Liver (tissue), 9 donors: ENCODE measurements around the gene SIAH1. TPM values are rescaled to one million over a fixed set of nuclear protein-coding genes. Genes with fewer than 3 reads are reported as not detected.

ENCODE experiments used
- DNase-seq: peaks from one replicate; pipeline ENCODE4 v3.0.0-alpha.2; 2017; ENCODE audit warnings: low spot score
- H3K27ac ChIP-seq, 2 donors: one replicate each; pipeline ENCODE4 v1.7.0; 2013; ENCODE audit warnings: inconsistent platforms in 2 of 2, low read length in 2 of 2, control low read depth in 1 of 2, low read depth in 1 of 2, mild to moderate bottlenecking in 1 of 2
- H3K27me3 ChIP-seq, 4 donors: one replicate each; pipeline versions ENCODE4 v1.6.1 to v1.7.0; 2013; ENCODE audit warnings: low read length in 3 of 4, inconsistent platforms in 1 of 4, mild to moderate bottlenecking in 1 of 4, moderate library complexity in 1 of 4; ENCODE audit not compliant: control insufficient read depth in 4 of 4, insufficient read depth in 4 of 4
- H3K36me3 ChIP-seq, 4 donors: one replicate each; pipeline versions ENCODE4 v1.6.1 to v1.7.0; 2013; ENCODE audit warnings: low read length in 3 of 4, mild to moderate bottlenecking in 3 of 4, low read depth in 1 of 4, moderate library complexity in 1 of 4; ENCODE audit not compliant: control insufficient read depth in 4 of 4, insufficient read depth in 3 of 4
- H3K4me1 ChIP-seq, 4 donors: one replicate each; pipeline versions ENCODE4 v1.6.1 to v1.7.0; 2013; ENCODE audit warnings: low read length in 3 of 4, mild to moderate bottlenecking in 3 of 4, moderate library complexity in 1 of 4; ENCODE audit not compliant: control insufficient read depth in 4 of 4, insufficient read depth in 4 of 4
- H3K4me3 ChIP-seq, 3 donors: one replicate each; pipeline versions ENCODE4 v1.6.1 to v1.7.0; 2013; ENCODE audit warnings: low read length in 3 of 3, control low read depth in 1 of 3, low read depth in 1 of 3, mild to moderate bottlenecking in 1 of 3
- H3K9ac ChIP-seq, 2 donors: one replicate each; pipeline ENCODE4 v1.7.0; 2013; ENCODE audit warnings: low read length in 2 of 2, mild to moderate bottlenecking in 2 of 2, moderate library complexity in 2 of 2, control low read depth in 1 of 2, low read depth in 1 of 2
- H3K9me3 ChIP-seq, 4 donors: one replicate each; pipeline versions ENCODE4 v1.6.1 to v1.7.0; 2013; ENCODE audit warnings: low read length in 3 of 4; ENCODE audit not compliant: control insufficient read depth in 4 of 4
- EGR1 ChIP-seq, 2 donors: IDR thresholded peaks; 2 replicates each; pipeline ENCODE4 v1.6.1; 2016 to 2018; ENCODE audit warnings: antibody characterized with exemption in 2 of 2, low read depth in 2 of 2
- FOXA1 ChIP-seq: IDR thresholded peaks from 2 replicates; pipeline ENCODE4 v1.6.1; 2016; ENCODE audit warnings: antibody characterized with exemption
- FOXA2 ChIP-seq: IDR thresholded peaks from 2 replicates; pipeline ENCODE4 v1.6.1; 2016; ENCODE audit warnings: antibody characterized with exemption
- GABPA ChIP-seq, 2 donors: IDR thresholded peaks in 1 of 2; conservative IDR thresholded peaks in 1 of 2; 2 replicates each; pipeline ENCODE4 v1.6.1; 2016; ENCODE audit warnings: antibody characterized with exemption in 2 of 2, mild to moderate bottlenecking in 1 of 2, moderate library complexity in 1 of 2
- HNF4A ChIP-seq, 2 donors: conservative IDR thresholded peaks; 2 replicates each; pipeline ENCODE4 v1.6.1; 2016; ENCODE audit warnings: antibody characterized with exemption in 2 of 2, mild to moderate bottlenecking in 2 of 2
- HNF4G ChIP-seq: IDR thresholded peaks from 2 replicates; pipeline ENCODE4 v1.6.1; 2016; ENCODE audit warnings: antibody characterized with exemption
- JUND ChIP-seq, 2 donors: IDR thresholded peaks; 2 replicates each; pipeline ENCODE4 v1.6.1; 2016; ENCODE audit warnings: antibody characterized with exemption in 2 of 2
- NR2F2 ChIP-seq: IDR thresholded peaks from 2 replicates; pipeline ENCODE4 v1.6.1; 2016; ENCODE audit warnings: antibody characterized with exemption
- RAD21 ChIP-seq, 2 donors: IDR thresholded peaks; 2 replicates each; pipeline ENCODE4 v1.6.1; 2016; ENCODE audit warnings: antibody characterized with exemption in 2 of 2, mild to moderate bottlenecking in 2 of 2
- RXRA ChIP-seq, 2 donors: IDR thresholded peaks; 2 replicates each; pipeline ENCODE4 v1.6.1; 2017 to 2018; ENCODE audit warnings: antibody characterized with exemption in 2 of 2, mild to moderate bottlenecking in 1 of 2
- SP1 ChIP-seq: IDR thresholded peaks from 2 replicates; pipeline ENCODE4 v1.6.1; 2018; ENCODE audit warnings: antibody characterized with exemption, mild to moderate bottlenecking
- TAF1 ChIP-seq: conservative IDR thresholded peaks from 2 replicates; pipeline ENCODE4 v1.6.1; 2016; ENCODE audit warnings: antibody characterized with exemption, mild to moderate bottlenecking
- YY1 ChIP-seq: IDR thresholded peaks from 2 replicates; pipeline ENCODE4 v1.6.1; 2016; ENCODE audit warnings: antibody characterized with exemption, mild to moderate bottlenecking
- WGBS: extraction: QIAGEN DNeasy Blood & Tissue Kit; methylation state at CpG from one replicate; pipeline ENCODE4 v1.1.7; 2013; 5-methylcytosine and 5-hydroxymethylcytosine counted together
- polyA plus RNA-seq, 2 donors: library from polyadenylated mRNA; stranded (reverse) in 1 of 2; unstranded in 1 of 2; fragments of 200-250 nt in 1 of 2; fragments of >200 nt in 1 of 2; fragmentation: Nextera tagmentation in 1 of 2; extraction: Ambion mirVana in 1 of 2; gene quantifications; one replicate each; pipeline versions ENCODE4 v1.2.1 to v1.2.3, GENCODE V29; 2013 to 2015
- total RNA-seq, 2 donors: library from RNA; depleted of rRNA; stranded (reverse); fragments of >200 nt; gene quantifications; one replicate each; pipeline ENCODE4 v1.2.3, GENCODE V29; 2014
- TF ChIP-seq, protein P1 (sequence below): fragments of 150-350 bp; IDR thresholded peaks from 2 replicates; pipeline ENCODE4 v1.5.1; 2017; ENCODE audit warnings: improper control_type of control experiment, low read depth, low read length; ENCODE audit not compliant: missing input control
- TF ChIP-seq, protein P2 (sequence below): IDR thresholded peaks from 2 replicates; pipeline ENCODE4 v1.6.1; 2016; ENCODE audit warnings: antibody characterized with exemption
- TF ChIP-seq, protein P3 (sequence below): IDR thresholded peaks from 2 replicates; pipeline ENCODE4 v1.6.1; 2016; ENCODE audit warnings: antibody characterized with exemption, mild to moderate bottlenecking
- TF ChIP-seq, protein P4 (sequence below): IDR thresholded peaks from 2 replicates; pipeline ENCODE4 v1.6.1; 2016; ENCODE audit warnings: antibody characterized with exemption
- TF ChIP-seq, protein P5 (sequence below): IDR thresholded peaks from 2 replicates; pipeline ENCODE4 v1.6.1; 2016; ENCODE audit warnings: antibody characterized with exemption
- donor health status: healthy.
- donor health status: healthy.
- donor health status: healthy.
- donor health status: healthy.
- donor health status: healthy.

The SIAH1 gene
- total and polyA plus RNA-seq, 4 donors, result 6.7 to 17.3 (median 15.8) TPM

DNA sequence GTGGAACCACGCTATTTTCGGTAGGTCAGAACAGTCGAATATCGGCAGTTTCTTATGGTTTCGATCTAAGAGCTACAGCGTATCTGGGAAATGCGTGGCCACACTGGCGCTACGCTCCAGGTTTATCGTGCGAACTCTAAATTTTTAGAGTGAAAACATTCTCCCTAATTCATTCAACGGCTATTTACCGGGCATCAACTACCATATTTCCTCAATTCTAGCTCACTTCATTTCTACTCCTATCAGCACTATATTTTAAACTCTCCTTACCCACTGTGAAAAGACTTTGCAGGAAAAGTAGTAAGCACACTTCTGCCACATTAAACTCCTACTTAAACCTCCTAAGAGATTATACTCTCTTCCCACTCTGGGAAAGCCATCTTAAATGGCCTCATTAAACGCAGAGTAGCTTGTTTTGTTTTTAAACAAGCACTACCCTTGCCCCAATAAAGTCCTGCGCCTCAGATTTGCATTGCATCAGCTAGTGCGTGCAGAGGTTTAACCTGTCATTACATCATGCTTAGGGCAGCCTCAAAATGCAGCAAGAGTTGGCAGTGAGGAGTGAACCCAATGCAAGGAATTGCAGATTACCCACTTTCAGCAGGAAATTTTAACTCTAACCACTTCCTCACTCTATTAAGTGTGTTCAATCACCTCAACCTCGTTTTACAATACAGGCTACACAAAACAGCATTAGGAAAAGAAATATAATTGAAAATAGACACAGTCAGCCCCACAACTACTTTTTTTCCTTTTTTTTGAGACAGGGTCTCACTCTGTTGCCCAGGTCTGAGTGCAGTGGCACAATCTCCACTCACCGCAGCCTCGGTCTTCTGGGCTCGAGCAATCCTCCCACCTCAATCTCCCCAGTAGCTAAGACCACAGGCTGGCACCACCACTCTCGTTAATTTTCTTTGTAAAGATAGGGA lies 18.8 kb downstream of the SIAH1 start (continued):
- TF ChIP-seq, protein P1, sequence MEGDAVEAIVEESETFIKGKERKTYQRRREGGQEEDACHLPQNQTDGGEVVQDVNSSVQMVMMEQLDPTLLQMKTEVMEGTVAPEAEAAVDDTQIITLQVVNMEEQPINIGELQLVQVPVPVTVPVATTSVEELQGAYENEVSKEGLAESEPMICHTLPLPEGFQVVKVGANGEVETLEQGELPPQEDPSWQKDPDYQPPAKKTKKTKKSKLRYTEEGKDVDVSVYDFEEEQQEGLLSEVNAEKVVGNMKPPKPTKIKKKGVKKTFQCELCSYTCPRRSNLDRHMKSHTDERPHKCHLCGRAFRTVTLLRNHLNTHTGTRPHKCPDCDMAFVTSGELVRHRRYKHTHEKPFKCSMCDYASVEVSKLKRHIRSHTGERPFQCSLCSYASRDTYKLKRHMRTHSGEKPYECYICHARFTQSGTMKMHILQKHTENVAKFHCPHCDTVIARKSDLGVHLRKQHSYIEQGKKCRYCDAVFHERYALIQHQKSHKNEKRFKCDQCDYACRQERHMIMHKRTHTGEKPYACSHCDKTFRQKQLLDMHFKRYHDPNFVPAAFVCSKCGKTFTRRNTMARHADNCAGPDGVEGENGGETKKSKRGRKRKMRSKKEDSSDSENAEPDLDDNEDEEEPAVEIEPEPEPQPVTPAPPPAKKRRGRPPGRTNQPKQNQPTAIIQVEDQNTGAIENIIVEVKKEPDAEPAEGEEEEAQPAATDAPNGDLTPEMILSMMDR, result no peak
- TF ChIP-seq YY1, result peak; percentile 76
- TF ChIP-seq FOXA1, result no peak

DNA sequence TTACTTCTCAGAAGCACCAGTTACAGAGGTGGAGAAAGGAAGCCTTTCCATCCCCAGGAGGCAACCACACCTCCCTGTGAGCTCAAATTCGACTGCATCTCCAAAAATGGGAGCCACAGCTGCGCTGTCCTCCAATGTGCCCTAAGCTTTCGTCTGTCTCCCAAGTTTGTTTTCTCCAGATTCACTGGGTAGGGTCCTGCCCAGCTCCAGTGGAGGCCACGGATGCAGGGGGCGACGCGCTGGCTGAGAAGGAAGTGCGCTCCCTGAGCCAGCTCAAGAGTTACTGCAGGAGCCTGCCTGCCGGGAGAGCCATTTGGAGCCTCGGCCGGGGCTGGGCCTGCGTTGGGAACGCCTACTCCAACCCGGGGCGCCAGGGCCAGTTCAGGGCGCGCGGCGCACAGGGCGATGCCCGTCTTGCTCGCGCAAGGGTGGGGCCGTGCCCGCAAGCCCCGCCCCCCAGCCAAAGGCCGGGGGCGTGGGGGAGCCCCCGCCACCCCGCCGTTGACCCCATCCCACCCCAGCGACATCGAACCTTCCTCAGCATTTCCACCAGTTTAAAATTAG lies 19.5 kb downstream of the SIAH1 start:
- H3K27me3 ChIP-seq, result no peaks in the 10 kb centered on the region
- H3K4me3 ChIP-seq, result peak overlapping the region; percentile 63 to 81 (median 66)
- peak overlapping the region; percentile 91 for H3K9ac ChIP-seq
- no peaks in the 10 kb centered on the region for H3K9me3 ChIP-seq
- peak overlapping the region; percentile 97 to 99 for H3K27ac ChIP-seq
- TF ChIP-seq NR2F2, result no peak
- TF ChIP-seq GABPA (IDR thresholded peaks at IDR 0.05 in 1 of 2, conservative IDR thresholded peaks at IDR 0.05 in 1 of 2), result no peak
- no peak for TF ChIP-seq TAF1
- TF ChIP-seq YY1, result peak; percentile 86
- TF ChIP-seq, protein P2, sequence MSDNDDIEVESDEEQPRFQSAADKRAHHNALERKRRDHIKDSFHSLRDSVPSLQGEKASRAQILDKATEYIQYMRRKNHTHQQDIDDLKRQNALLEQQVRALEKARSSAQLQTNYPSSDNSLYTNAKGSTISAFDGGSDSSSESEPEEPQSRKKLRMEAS, result no peak
- TF ChIP-seq RXRA (IDR thresholded peaks at IDR 0.05), result no peak
- peak; percentile 14 for TF ChIP-seq FOXA1
- TF ChIP-seq HNF4A (conservative IDR thresholded peaks at IDR 0.05), result no peak
- TF ChIP-seq, protein P1, result no peak
- TF ChIP-seq RAD21 (IDR thresholded peaks at IDR 0.05), result peak; percentile 22 to 45
- no peak for TF ChIP-seq FOXA2
- TF ChIP-seq, protein P3, sequence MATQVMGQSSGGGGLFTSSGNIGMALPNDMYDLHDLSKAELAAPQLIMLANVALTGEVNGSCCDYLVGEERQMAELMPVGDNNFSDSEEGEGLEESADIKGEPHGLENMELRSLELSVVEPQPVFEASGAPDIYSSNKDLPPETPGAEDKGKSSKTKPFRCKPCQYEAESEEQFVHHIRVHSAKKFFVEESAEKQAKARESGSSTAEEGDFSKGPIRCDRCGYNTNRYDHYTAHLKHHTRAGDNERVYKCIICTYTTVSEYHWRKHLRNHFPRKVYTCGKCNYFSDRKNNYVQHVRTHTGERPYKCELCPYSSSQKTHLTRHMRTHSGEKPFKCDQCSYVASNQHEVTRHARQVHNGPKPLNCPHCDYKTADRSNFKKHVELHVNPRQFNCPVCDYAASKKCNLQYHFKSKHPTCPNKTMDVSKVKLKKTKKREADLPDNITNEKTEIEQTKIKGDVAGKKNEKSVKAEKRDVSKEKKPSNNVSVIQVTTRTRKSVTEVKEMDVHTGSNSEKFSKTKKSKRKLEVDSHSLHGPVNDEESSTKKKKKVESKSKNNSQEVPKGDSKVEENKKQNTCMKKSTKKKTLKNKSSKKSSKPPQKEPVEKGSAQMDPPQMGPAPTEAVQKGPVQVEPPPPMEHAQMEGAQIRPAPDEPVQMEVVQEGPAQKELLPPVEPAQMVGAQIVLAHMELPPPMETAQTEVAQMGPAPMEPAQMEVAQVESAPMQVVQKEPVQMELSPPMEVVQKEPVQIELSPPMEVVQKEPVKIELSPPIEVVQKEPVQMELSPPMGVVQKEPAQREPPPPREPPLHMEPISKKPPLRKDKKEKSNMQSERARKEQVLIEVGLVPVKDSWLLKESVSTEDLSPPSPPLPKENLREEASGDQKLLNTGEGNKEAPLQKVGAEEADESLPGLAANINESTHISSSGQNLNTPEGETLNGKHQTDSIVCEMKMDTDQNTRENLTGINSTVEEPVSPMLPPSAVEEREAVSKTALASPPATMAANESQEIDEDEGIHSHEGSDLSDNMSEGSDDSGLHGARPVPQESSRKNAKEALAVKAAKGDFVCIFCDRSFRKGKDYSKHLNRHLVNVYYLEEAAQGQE, result peak; percentile 58
- TF ChIP-seq, protein P4, sequence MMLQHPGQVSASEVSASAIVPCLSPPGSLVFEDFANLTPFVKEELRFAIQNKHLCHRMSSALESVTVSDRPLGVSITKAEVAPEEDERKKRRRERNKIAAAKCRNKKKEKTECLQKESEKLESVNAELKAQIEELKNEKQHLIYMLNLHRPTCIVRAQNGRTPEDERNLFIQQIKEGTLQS, result no peak
- TF ChIP-seq, protein P5, sequence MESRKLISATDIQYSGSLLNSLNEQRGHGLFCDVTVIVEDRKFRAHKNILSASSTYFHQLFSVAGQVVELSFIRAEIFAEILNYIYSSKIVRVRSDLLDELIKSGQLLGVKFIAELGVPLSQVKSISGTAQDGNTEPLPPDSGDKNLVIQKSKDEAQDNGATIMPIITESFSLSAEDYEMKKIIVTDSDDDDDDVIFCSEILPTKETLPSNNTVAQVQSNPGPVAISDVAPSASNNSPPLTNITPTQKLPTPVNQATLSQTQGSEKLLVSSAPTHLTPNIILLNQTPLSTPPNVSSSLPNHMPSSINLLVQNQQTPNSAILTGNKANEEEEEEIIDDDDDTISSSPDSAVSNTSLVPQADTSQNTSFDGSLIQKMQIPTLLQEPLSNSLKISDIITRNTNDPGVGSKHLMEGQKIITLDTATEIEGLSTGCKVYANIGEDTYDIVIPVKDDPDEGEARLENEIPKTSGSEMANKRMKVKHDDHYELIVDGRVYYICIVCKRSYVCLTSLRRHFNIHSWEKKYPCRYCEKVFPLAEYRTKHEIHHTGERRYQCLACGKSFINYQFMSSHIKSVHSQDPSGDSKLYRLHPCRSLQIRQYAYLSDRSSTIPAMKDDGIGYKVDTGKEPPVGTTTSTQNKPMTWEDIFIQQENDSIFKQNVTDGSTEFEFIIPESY, result peak; percentile 20
- TF ChIP-seq SP1, result no peak
- TF ChIP-seq JUND (IDR thresholded peaks at IDR 0.05), result no peak
- TF ChIP-seq HNF4G, result no peak
- no peak for TF ChIP-seq EGR1 (IDR thresholded peaks at IDR 0.05; ENCODE audit: low read depth in 2 of 2)
- peak; percentile 86 for DNase-seq
- 4% methylated on average over 33 of the region's 33 CpGs for WGBS
- H3K4me1 ChIP-seq, result peaks cover 6 to 29% (median 12%) of the 10 kb centered on the region in 4 donors
- H3K36me3 ChIP-seq, result peaks cover 0 to 6% (median 3%) of the 10 kb centered on the region in 4 donors
